SU-DHL-6 (cell line): ENCODE measurements around the gene CEP78.

ENCODE experiments used
- H2AFZ ChIP-seq: fragments of 200-600 bp; sonication (generic); 2 replicates; pipeline ENCODE4 v1.6.1; 2014; ENCODE audit warnings: low read depth, mild to moderate bottlenecking, moderate library complexity, mixed read lengths, antibody characterized with exemption, low read length; ENCODE audit not compliant: severe bottlenecking
- H3F3A ChIP-seq: fragments of 200-600 bp; shearing (Covaris generic); 2 replicates; pipeline ENCODE4 v1.6.0; 2016; ENCODE audit warnings: antibody characterized with exemption, mild to moderate bottlenecking; ENCODE audit not compliant: insufficient read depth
- H3K27ac ChIP-seq: fragments of 200-600 bp; sonication (generic); 2 replicates; pipeline ENCODE4 v1.5.1; 2016; ENCODE audit warnings: low read depth, mild to moderate bottlenecking, low read length, moderate library complexity, mixed read lengths
- H3K27me3 ChIP-seq: fragments of 200-600 bp; sonication (generic), shearing (Covaris generic); 2 replicates; pipeline ENCODE4 v1.6.0; 2014; ENCODE audit warnings: mild to moderate bottlenecking, low read length
- H3K36me3 ChIP-seq: fragments of 200-600 bp; sonication (generic); 2 replicates; pipeline ENCODE4 v1.6.1; 2014; ENCODE audit warnings: mild to moderate bottlenecking, low read length, mixed read lengths
- H3K4me2 ChIP-seq: fragments of 300-600, 200-600 bp; shearing (Covaris generic), sonication (generic); 2 replicates; pipeline ENCODE4 v1.6.0; 2014; ENCODE audit warnings: low read length, low read depth, mild to moderate bottlenecking; ENCODE audit not compliant: poor library complexity, severe bottlenecking
- H3K4me3 ChIP-seq: fragments of 200-600 bp; sonication (generic); 2 replicates; pipeline ENCODE4 v1.5.1; 2014; ENCODE audit warnings: antibody characterized with exemption, low read length, mild to moderate bottlenecking, mixed read lengths; ENCODE audit not compliant: insufficient read depth, poor library complexity, severe bottlenecking
- H3K79me2 ChIP-seq: fragments of 200-600 bp; sonication (generic); 2 replicates; pipeline ENCODE4 v1.6.1; 2014; ENCODE audit warnings: mild to moderate bottlenecking, low read length, moderate library complexity; ENCODE audit not compliant: insufficient read depth
- H3K9ac ChIP-seq: fragments of 200-600 bp; sonication (generic); 2 replicates; pipeline ENCODE4 v1.7.0; 2014; ENCODE audit warnings: mild to moderate bottlenecking, low read length
- H3K9me2 ChIP-seq: fragments of 200-600 bp; sonication (generic); replicated peaks from 2 replicates; pipeline ENCODE4 v1.6.1; 2014; ENCODE audit warnings: low read length; ENCODE audit not compliant: insufficient read depth
- H3K9me3 ChIP-seq: fragments of 200-600 bp; sonication (generic); 2 replicates; pipeline ENCODE4 v1.6.1; 2014; ENCODE audit warnings: low read length, mixed read lengths; ENCODE audit not compliant: insufficient read depth
- H4K20me1 ChIP-seq: fragments of 200-600 bp; sonication (generic); 2 replicates; pipeline ENCODE4 v1.6.1; 2014; ENCODE audit warnings: low read depth, mild to moderate bottlenecking, antibody characterized with exemption, low read length, moderate library complexity, mixed read lengths
- CTCF ChIP-seq: fragments of 200-600 bp; sonication (generic); IDR thresholded peaks from one replicate; pipeline ENCODE4 v1.5.1; 2017; ENCODE audit warnings: antibody characterized with exemption, mild to moderate bottlenecking, low read length, moderate library complexity; ENCODE audit not compliant: insufficient read depth, poor library complexity, severe bottlenecking
- EZH2phosphoT487 ChIP-seq: fragments of 200-600 bp; sonication (generic), shearing (Covaris generic); conservative IDR thresholded peaks from 2 replicates; pipeline ENCODE4 v1.6.1; 2018; ENCODE audit warnings: mild to moderate bottlenecking, antibody characterized with exemption, low read length, moderate library complexity, mixed read lengths

The CEP78 gene

GRCh38 chr9:78286125-78286524 is 50.2 kb downstream of the CEP78 start:
- Histone ChIP-seq H3K9me2 (no peaks in the 10 kb centered on the region), H2AFZ (no peak overlapping the region), H4K20me1 (no peaks in the 10 kb centered on the region), H3K4me3 (no peak overlapping the region), H3K79me2 (no peaks in the 10 kb centered on the region), H3K27me3 (no peaks in the 10 kb centered on the region), H3K36me3 (no peaks in the 10 kb centered on the region), H3F3A (no peaks in the 10 kb centered on the region), H3K9ac (no peak overlapping the region), H3K4me2 (no peak overlapping the region), H3K27ac (no peak overlapping the region), H3K9me3 (no peaks in the 10 kb centered on the region)
- TF ChIP-seq EZH2phosphoT487: no peak
- TF ChIP-seq CTCF: no peak

- no peak overlapping the region for H3K27ac ChIP-seq
- no peak overlapping the region for H3K4me2 ChIP-seq
- no peaks in the 10 kb centered on the region for H3F3A ChIP-seq
- H2AFZ ChIP-seq: no peak overlapping the region
- no peaks in the 10 kb centered on the region for H3K36me3 ChIP-seq
- no peak for TF ChIP-seq EZH2phosphoT487
- no peak for TF ChIP-seq CTCF
- no peaks in the 10 kb centered on the region for H3K27me3 ChIP-seq
- H3K4me3 ChIP-seq: no peak overlapping the region
- H3K9me3 ChIP-seq: no peaks in the 10 kb centered on the region
- no peaks in the 10 kb centered on the region for H3K79me2 ChIP-seq
- H4K20me1 ChIP-seq: no peaks in the 10 kb centered on the region
- no peaks in the 10 kb centered on the region for H3K9me2 ChIP-seq
- no peak overlapping the region for H3K9ac ChIP-seq
Observed at GRCh38 chr9:78286946-78287388, 51.1 kb downstream of the CEP78 start.

- H4K20me1 ChIP-seq: no peaks in the 10 kb centered on the region
- H3F3A ChIP-seq: no peaks in the 10 kb centered on the region
- H3K9me2 ChIP-seq: no peaks in the 10 kb centered on the region
- H3K27ac ChIP-seq: no peak overlapping the region
- H3K27me3 ChIP-seq: no peaks in the 10 kb centered on the region
- H3K4me2 ChIP-seq: no peak overlapping the region
- no peak overlapping the region for H2AFZ ChIP-seq
- no peaks in the 10 kb centered on the region for H3K36me3 ChIP-seq
- TF ChIP-seq EZH2phosphoT487 (no peak), CTCF (no peak)
- H3K79me2 ChIP-seq: no peaks in the 10 kb centered on the region
- H3K9ac ChIP-seq: no peak overlapping the region
- H3K4me3 ChIP-seq: no peak overlapping the region
- no peaks in the 10 kb centered on the region for H3K9me3 ChIP-seq
Observed at GRCh38 chr9:78288214-78288892, 52.5 kb downstream of the CEP78 start.
